ENCODE results near the gene C19orf44.

- TF ChIP-seq CTCF (IDR thresholded peaks at IDR 0.05) (peak; percentile 14), EZH2 (IDR thresholded peaks at IDR 0.05) (no peak), EZH2phosphoT487 (IDR thresholded peaks at IDR 0.05) (no peak)
These were observed 46.1 kb downstream of the C19orf44 start, which contains the start of gene CHERP for GRCh38 chr19:16542045-16542909.
